HepG2 (cell line): Measurements from ENCODE around the gene C21orf58. TPM values are rescaled to one million over a fixed set of nuclear protein-coding genes. Genes with fewer than 3 reads are reported as not detected.

Source experiments
- ATAC-seq: fragments of 200-7000 bp; cut with Tn5 transposase; 3 replicates; pipeline ENCODE4 v1.9.1; 2020; ENCODE audit warnings: mild to moderate bottlenecking, moderate library complexity
- BruUV-seq: library from RNA; stranded (reverse); fragments of 400-500 nt; replicated peaks from 2 replicates; lab custom pipeline; 2021; lab: Mats Ljungman, UMichigan
- CTCF ChIA-PET: fragments of 300-600 bp; formaldehyde crosslinking; extraction: SDS; loops from one replicate; lab custom pipeline; 2021; ENCODE audit warnings: low total read pairs, inconsistent platforms, low intra/inter-chr PET ratio; lab: Yijun Ruan, JAX
- POLR2A ChIA-PET: fragments of 350-600 bp; sonication (Branson Sonifier 250); formaldehyde crosslinking; loops from one replicate; lab custom pipeline; 2020; ENCODE audit warnings: antibody characterized with exemption, inconsistent platforms; lab: Yijun Ruan, JAX
- DNase-seq: peaks from one replicate; pipeline ENCODE4 v3.0.0-alpha.2; 2015; ENCODE audit warnings: low spot score
- FAIRE-seq: peaks from 3 replicates; lab custom pipeline; 2011; peaks lifted over from hg19 to GRCh38; lab: Jason Lieb, UNC
- H2AFZ ChIP-seq: one replicate; pipeline ENCODE4 v1.6.1; 2011; ENCODE audit warnings: low read length, inconsistent platforms
- H3K27ac ChIP-seq: fragments of 300-600 bp; 3 replicates; pipeline ENCODE4 v1.8.0; 2011; ENCODE audit warnings: mixed run types, mild to moderate bottlenecking, mixed read lengths, low read length, inconsistent platforms; ENCODE audit not compliant: insufficient read depth; ENCODE audit errors: extremely low read length
- H3K27me3 ChIP-seq, 2 experiments: fragments of 200-600 bp in 1 of 2; 2 replicates in 1 of 2; 3 replicates in 1 of 2; pipeline versions ENCODE4 v1.6.0 to v1.8.0; 2011; ENCODE audit warnings: low read length in 2 of 2, mild to moderate bottlenecking in 2 of 2, moderate library complexity in 2 of 2, inconsistent platforms in 1 of 2; ENCODE audit not compliant: insufficient read depth in 2 of 2, control insufficient read depth in 1 of 2
- H3K36me3 ChIP-seq, 2 experiments: fragments of 200-600 bp in 1 of 2; replicated peaks in 1 of 2; 2 replicates in 1 of 2; 3 replicates in 1 of 2; pipeline versions ENCODE4 v1.5.1 to v1.8.0; 2011; ENCODE audit warnings: low read length in 2 of 2, inconsistent platforms in 1 of 2; ENCODE audit not compliant: insufficient read depth in 2 of 2, control insufficient read depth in 1 of 2
- H3K4me1 ChIP-seq: 2 replicates; pipeline ENCODE4 v1.5.1; 2012; ENCODE audit warnings: low read length, inconsistent platforms; ENCODE audit not compliant: insufficient read depth
- H3K4me2 ChIP-seq: 2 replicates; pipeline ENCODE4 v1.6.0; 2011; ENCODE audit warnings: low read depth, low read length, inconsistent platforms
- H3K4me3 ChIP-seq, 3 experiments: fragments of 200-600 bp in 1 of 3; sonication (generic), shearing (Covaris generic) in 1 of 3; replicated peaks in 1 of 3; 2 replicates each; pipeline ENCODE4 v1.5.1; 2011 to 2016; ENCODE audit warnings: low read length in 3 of 3, inconsistent platforms in 2 of 3, low read depth in 2 of 3, mild to moderate bottlenecking in 2 of 3, control low read depth in 1 of 3, mixed read lengths in 1 of 3; ENCODE audit not compliant: insufficient read depth in 1 of 3
- H3K79me2 ChIP-seq: one replicate; pipeline ENCODE4 v1.6.1; 2011; ENCODE audit warnings: low read length, inconsistent platforms; ENCODE audit not compliant: insufficient read depth
- H3K9ac ChIP-seq: 2 replicates; pipeline ENCODE4 v1.6.0; 2011; ENCODE audit warnings: mild to moderate bottlenecking, low read depth, low read length, inconsistent platforms; ENCODE audit not compliant: insufficient read depth
- H3K9me3 ChIP-seq: 2 replicates; pipeline ENCODE4 v1.5.1; 2012; ENCODE audit warnings: mild to moderate bottlenecking, low read length
- H4K20me1 ChIP-seq: 2 replicates; pipeline ENCODE4 v1.6.0; 2011; ENCODE audit warnings: inconsistent platforms, mild to moderate bottlenecking, low read length, moderate library complexity; ENCODE audit not compliant: insufficient read depth
- DNMT1 ChIP-seq: sonication (generic); formaldehyde crosslinking; IDR thresholded peaks from 2 replicates; pipeline ENCODE4 v1.5.1; 2020; ENCODE audit warnings: mild to moderate bottlenecking, missing genetic modification reagents
- HOXA9 ChIP-seq: sonication (generic); formaldehyde crosslinking; IDR thresholded peaks from 2 replicates; pipeline ENCODE4 v1.8.1; 2022; ENCODE audit warnings: missing genetic modification reagents, mild to moderate bottlenecking, moderate library complexity, borderline replicate concordance
- RFXAP ChIP-seq: sonication (generic); formaldehyde crosslinking; IDR thresholded peaks from 2 replicates; pipeline ENCODE4 v1.4.0; 2020; ENCODE audit warnings: missing genetic modification reagents, borderline replicate concordance
- SATB2 ChIP-seq: sonication (generic); formaldehyde crosslinking; IDR thresholded peaks from 2 replicates; pipeline ENCODE4 v1.5.0; 2020; ENCODE audit warnings: missing genetic modification reagents
- WGBS: methylation state at CpG from one replicate; pipeline ENCODE4 v1.1.6; 2017; ENCODE audit warnings: low lambda C conversion rate; 5-methylcytosine and 5-hydroxymethylcytosine counted together
- in situ Hi-C: cut with HindIII; loops from 2 replicates; pipeline ENCODE4 v1.10.0; 2017; ENCODE audit warnings: low pct_unique_long_range_greater_than_20kb; ENCODE audit not compliant: extremely low pct_ligation_motif_present
- intact Hi-C: fragments of 100-400 bp; cut with micrococcal nuclease; formaldehyde crosslinking; loops from one replicate; pipeline ENCODE4 v1.10.0; 2022; ENCODE audit not compliant: unreplicated experiment
- polyA plus RNA-seq, 8 experiments: library from polyadenylated mRNA; depleted of rRNA in 3 of 8; stranded (reverse) in 7 of 8; unstranded in 1 of 8; fragments of >200 nt; fragmentation: Illumina TruSeq in 4 of 8; extraction: Trizol in 4 of 8; gene quantifications; 2 replicates each; pipeline versions ENCODE4 v1.2.1 to v1.2.3, GENCODE V29; 2011 to 2016; ENCODE audit warnings: low read depth in 4 of 8, missing spikeins in 1 of 8, mixed read lengths in 1 of 8; ENCODE audit not compliant: insufficient read depth in 1 of 8
- total RNA-seq, 5 experiments: library from RNA; depleted of rRNA; stranded (reverse); fragments of >200 nt; fragmentation: Illumina TruSeq; extraction: Trizol; gene quantifications; 2 replicates each; pipeline ENCODE4 v1.2.3, GENCODE V29; 2016; ENCODE audit warnings: low read depth in 1 of 5
- TF ChIP-seq, protein P1 (sequence below): sonication (generic); formaldehyde crosslinking; IDR thresholded peaks from 2 replicates; pipeline ENCODE4 v1.8.1; 2023; ENCODE audit warnings: missing genetic modification reagents, inconsistent platforms, borderline replicate concordance
- TF ChIP-seq, protein P2 (sequence below): fragments of 450-650 bp; IDR thresholded peaks from 2 replicates; pipeline ENCODE4 v1.6.1; 2016

C21orf58 gene
- total and polyA plus RNA-seq, 2 of the 13 experiments (the other 11 are each of a cell fraction or from before 2014, with no cell fraction given) = 3.5 to 6.8 TPM

DNA sequence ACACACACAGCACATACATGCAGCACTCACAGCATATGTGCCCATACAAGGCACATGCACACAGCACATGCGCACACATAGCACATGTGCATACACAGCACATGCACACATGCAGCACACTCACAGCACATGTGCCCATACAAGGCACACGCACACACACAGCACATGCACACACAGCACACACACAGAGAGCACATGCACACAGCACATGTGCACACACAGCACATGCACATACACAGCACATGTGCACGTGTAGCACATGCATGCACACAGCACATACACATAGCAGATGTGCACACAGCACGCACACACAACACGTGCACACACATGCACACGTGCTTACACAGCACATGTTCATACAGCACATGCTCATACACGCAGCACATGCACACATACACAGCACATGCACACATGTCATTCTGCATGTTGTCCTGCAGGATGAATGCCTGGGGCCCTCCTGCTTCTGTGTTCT lies 48.4 kb upstream of the C21orf58 start:
- H3K4me3 ChIP-seq = no peak overlapping the region
- POLR2A ChIA-PET = no interaction called here
- no peaks in the 10 kb centered on the region for H4K20me1 ChIP-seq
- CTCF ChIA-PET = no interaction called here
- H3K36me3 ChIP-seq = peaks cover 16 to 37% of the 10 kb centered on the region in 2 experiments; a peak in 4 of 5 replicates
- ATAC-seq (no peak), DNase-seq (no peak), FAIRE-seq (no peak)
- H3K9ac ChIP-seq = no peak overlapping the region
- no peak overlapping the region for H3K4me2 ChIP-seq
- no peaks in the 10 kb centered on the region for H3K27me3 ChIP-seq
- H3K79me2 ChIP-seq = peaks cover 4% of the 10 kb centered on the region
- H2AFZ ChIP-seq = no peak overlapping the region
- in situ Hi-C loops = no loop called here
- intact Hi-C loops = no loop called here
- H3K27ac ChIP-seq = no peak overlapping the region
- BruUV-seq = no TSS peak
- H3K9me3 ChIP-seq = no peaks in the 10 kb centered on the region
- WGBS = 100% methylated on average over 5 of the region's 7 CpGs
- H3K4me1 ChIP-seq = no peaks in the 10 kb centered on the region
- TF ChIP-seq SATB2 (no peak), HOXA9 (CRISPR knock-in tag) (0 out of 2 replicates have a peak, but pooled peaks have one; percentile 60), DNMT1 (peak; percentile 69; the same call in 1 of the 2 replicates), RFXAP (CRISPR knock-in tag) (no peak)
- TF ChIP-seq, protein P1, sequence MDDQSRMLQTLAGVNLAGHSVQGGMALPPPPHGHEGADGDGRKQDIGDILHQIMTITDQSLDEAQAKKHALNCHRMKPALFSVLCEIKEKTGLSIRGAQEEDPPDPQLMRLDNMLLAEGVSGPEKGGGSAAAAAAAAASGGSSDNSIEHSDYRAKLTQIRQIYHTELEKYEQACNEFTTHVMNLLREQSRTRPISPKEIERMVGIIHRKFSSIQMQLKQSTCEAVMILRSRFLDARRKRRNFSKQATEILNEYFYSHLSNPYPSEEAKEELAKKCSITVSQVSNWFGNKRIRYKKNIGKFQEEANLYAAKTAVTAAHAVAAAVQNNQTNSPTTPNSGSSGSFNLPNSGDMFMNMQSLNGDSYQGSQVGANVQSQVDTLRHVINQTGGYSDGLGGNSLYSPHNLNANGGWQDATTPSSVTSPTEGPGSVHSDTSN = no peak
- TF ChIP-seq, protein P2, sequence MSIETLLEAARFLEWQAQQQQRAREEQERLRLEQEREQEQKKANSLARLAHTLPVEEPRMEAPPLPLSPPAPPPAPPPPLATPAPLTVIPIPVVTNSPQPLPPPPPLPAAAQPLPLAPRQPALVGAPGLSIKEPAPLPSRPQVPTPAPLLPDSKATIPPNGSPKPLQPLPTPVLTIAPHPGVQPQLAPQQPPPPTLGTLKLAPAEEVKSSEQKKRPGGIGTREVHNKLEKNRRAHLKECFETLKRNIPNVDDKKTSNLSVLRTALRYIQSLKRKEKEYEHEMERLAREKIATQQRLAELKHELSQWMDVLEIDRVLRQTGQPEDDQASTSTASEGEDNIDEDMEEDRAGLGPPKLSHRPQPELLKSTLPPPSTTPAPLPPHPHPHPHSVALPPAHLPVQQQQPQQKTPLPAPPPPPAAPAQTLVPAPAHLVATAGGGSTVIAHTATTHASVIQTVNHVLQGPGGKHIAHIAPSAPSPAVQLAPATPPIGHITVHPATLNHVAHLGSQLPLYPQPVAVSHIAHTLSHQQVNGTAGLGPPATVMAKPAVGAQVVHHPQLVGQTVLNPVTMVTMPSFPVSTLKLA = peak; percentile 100
